Measurements from ENCODE around the gene HEBP1. TPM values are rescaled to one million over a fixed set of nuclear protein-coding genes. Genes with fewer than 3 reads are reported as not detected.

Gene HEBP1
- total RNA-seq, 1 experiment from 2014 or later: 6.2 TPM

- BruUV-seq (replicated peaks): no TSS peak
- Histone ChIP-seq H2AFZ (ENCODE audit: low read length) (no peak overlapping the region), H3K27ac (ENCODE audit: low read length) (no peak overlapping the region), H3F3A (ENCODE audit: low read length, unreplicated experiment) (no peaks in the 10 kb centered on the region), H3K9me3 (ENCODE audit: low read length) (no peaks in the 10 kb centered on the region), H3K9me2 (replicated peaks; ENCODE audit: low read length) (no peaks in the 10 kb centered on the region), H3K79me2 (ENCODE audit: low read length) (no peaks in the 10 kb centered on the region), H3K4me3 (ENCODE audit: low read length) (no peak overlapping the region), H3K9ac (ENCODE audit: low read length) (no peak overlapping the region), H3K36me3 (ENCODE audit: low read depth, low read length) (peaks cover 27% of the 10 kb centered on the region), H3K4me2 (ENCODE audit: low read length) (no peak overlapping the region), H4K20me1 (ENCODE audit: low read length) (no peaks in the 10 kb centered on the region), H3K27me3 (ENCODE audit: low read length) (no peaks in the 10 kb centered on the region), H3K4me1 (ENCODE audit: insufficient read depth, low read length) (peaks cover 18% of the 10 kb centered on the region)
- ChIA-PET POLR2A (ENCODE audit: unreplicated experiment) (no interaction called here), CTCF (no interaction called here)
- ATAC-seq: no peak
- no peak for DNase-seq
- TF ChIP-seq EZH2phosphoT487 (IDR thresholded peaks at IDR 0.05; ENCODE audit: borderline replicate concordance, low read length) (no peak), CTCF (conservative IDR thresholded peaks at IDR 0.05; ENCODE audit: low read depth, low read length) (no peak), EZH2 (IDR thresholded peaks at IDR 0.05; ENCODE audit: low read length, unreplicated experiment) (no peak)
- intact Hi-C loops (cut with micrococcal nuclease): no loop called here
Measured at GRCh38 chr12:12973019-12973418, 27.0 kb downstream of the HEBP1 start.

- ChIA-PET CTCF (no interaction called here), POLR2A (ENCODE audit: unreplicated experiment) (no interaction called here)
- DNase-seq (no peak), ATAC-seq (no peak)
- Histone ChIP-seq H2AFZ (ENCODE audit: low read length) (no peak overlapping the region), H3K79me2 (ENCODE audit: low read length) (no peaks in the 10 kb centered on the region), H3F3A (ENCODE audit: low read length, unreplicated experiment) (no peaks in the 10 kb centered on the region), H3K4me2 (ENCODE audit: low read length) (no peak overlapping the region), H3K36me3 (ENCODE audit: low read depth, low read length) (no peaks in the 10 kb centered on the region), H3K4me1 (ENCODE audit: insufficient read depth, low read length) (no peaks in the 10 kb centered on the region), H3K9ac (ENCODE audit: low read length) (no peak overlapping the region), H3K27me3 (ENCODE audit: low read length) (no peaks in the 10 kb centered on the region), H3K9me3 (ENCODE audit: low read length) (no peaks in the 10 kb centered on the region), H3K9me2 (replicated peaks; ENCODE audit: low read length) (no peaks in the 10 kb centered on the region), H3K27ac (ENCODE audit: low read length) (no peak overlapping the region), H4K20me1 (ENCODE audit: low read length) (no peaks in the 10 kb centered on the region), H3K4me3 (ENCODE audit: low read length) (no peak overlapping the region)
- intact Hi-C loops (cut with micrococcal nuclease): no loop called here
- BruUV-seq (replicated peaks): no TSS peak
- TF ChIP-seq EZH2phosphoT487 (IDR thresholded peaks at IDR 0.05; ENCODE audit: borderline replicate concordance, low read length) (no peak), EZH2 (IDR thresholded peaks at IDR 0.05; ENCODE audit: low read length, unreplicated experiment) (no peak), CTCF (conservative IDR thresholded peaks at IDR 0.05; ENCODE audit: low read depth, low read length) (no peak)
Measured at GRCh38 chr12:12965836-12966235, 34.2 kb downstream of the HEBP1 start.

GRCh38 chr12:12964255-12964654 is 35.8 kb downstream of the HEBP1 start:
- no peak overlapping the region for H3K27ac ChIP-seq (ENCODE audit: low read length)
- no peak for DNase-seq
- no TSS peak for BruUV-seq (replicated peaks)
- no peaks in the 10 kb centered on the region for H3K79me2 ChIP-seq (ENCODE audit: low read length)
- H4K20me1 ChIP-seq (ENCODE audit: low read length): no peaks in the 10 kb centered on the region
- CTCF ChIA-PET: no interaction called here
- H3K4me2 ChIP-seq (ENCODE audit: low read length): no peak overlapping the region
- intact Hi-C loops (cut with micrococcal nuclease): no loop called here
- TF ChIP-seq EZH2phosphoT487 (IDR thresholded peaks at IDR 0.05; ENCODE audit: borderline replicate concordance, low read length): no peak
- TF ChIP-seq EZH2 (IDR thresholded peaks at IDR 0.05; ENCODE audit: low read length, unreplicated experiment): no peak
- no peak for TF ChIP-seq CTCF (conservative IDR thresholded peaks at IDR 0.05; ENCODE audit: low read depth, low read length)
- no peak overlapping the region for H2AFZ ChIP-seq (ENCODE audit: low read length)
- no peaks in the 10 kb centered on the region for H3K36me3 ChIP-seq (ENCODE audit: low read depth, low read length)
- no peaks in the 10 kb centered on the region for H3F3A ChIP-seq (ENCODE audit: low read length, unreplicated experiment)
- H3K4me1 ChIP-seq (ENCODE audit: insufficient read depth, low read length): no peaks in the 10 kb centered on the region
- no peaks in the 10 kb centered on the region for H3K27me3 ChIP-seq (ENCODE audit: low read length)
- ATAC-seq: no peak
- POLR2A ChIA-PET (ENCODE audit: unreplicated experiment): no interaction called here
- no peaks in the 10 kb centered on the region for H3K9me3 ChIP-seq (ENCODE audit: low read length)
- H3K9ac ChIP-seq (ENCODE audit: low read length): no peak overlapping the region
- H3K9me2 ChIP-seq (replicated peaks; ENCODE audit: low read length): no peaks in the 10 kb centered on the region
- no peak overlapping the region for H3K4me3 ChIP-seq (ENCODE audit: low read length)

All from PC-3 (cell line).